GM23338 (cell line): Measurements from ENCODE around the gene HOXB6. TPM values are rescaled to one million over a fixed set of nuclear protein-coding genes. Genes with fewer than 3 reads are reported as not detected.
A peak's percentile ranks its signal among the peaks of the same experiment; 100 is the strongest.

Experiments
- ATAC-seq: fragments of 200-7000 bp; cut with Tn5 transposase; 3 replicates; pipeline ENCODE4 v1.9.1; 2020
- DNase-seq: peaks from one replicate; pipeline ENCODE4 v3.0.0-alpha.2; 2015; ENCODE audit warnings: low spot score
- H2AFZ ChIP-seq: fragments of 200-600 bp; sonication (generic); 2 replicates; pipeline ENCODE4 v1.8.0; 2016; ENCODE audit warnings: antibody characterized with exemption, mild to moderate bottlenecking, moderate library complexity
- H3F3A ChIP-seq: fragments of 200-600 bp; sonication (generic); replicated peaks from 2 replicates; pipeline ENCODE4 v1.8.0; 2017; ENCODE audit warnings: antibody characterized with exemption, mixed run types, low read depth
- H3K27ac ChIP-seq: fragments of 200-600 bp; sonication (generic); 2 replicates; pipeline ENCODE4 v1.6.1; 2016; ENCODE audit warnings: low read depth
- H3K27me3 ChIP-seq: fragments of 200-600 bp; sonication (generic); 2 replicates; pipeline ENCODE4 v1.8.0; 2016; ENCODE audit warnings: mild to moderate bottlenecking, mixed run types, moderate library complexity; ENCODE audit not compliant: insufficient read depth
- H3K36me3 ChIP-seq: fragments of 200-600 bp; sonication (generic); 2 replicates; pipeline ENCODE4 v1.8.0; 2016; ENCODE audit warnings: mild to moderate bottlenecking; ENCODE audit not compliant: insufficient read depth
- H3K4me1 ChIP-seq: fragments of 200-600 bp; sonication (generic); 2 replicates; pipeline ENCODE4 v1.8.0; 2016; ENCODE audit warnings: mild to moderate bottlenecking, moderate library complexity; ENCODE audit not compliant: insufficient read depth
- H3K4me2 ChIP-seq: fragments of 200-600 bp; sonication (generic); 2 replicates; pipeline ENCODE4 v1.7.1; 2017; ENCODE audit warnings: mixed run types
- H3K4me3 ChIP-seq: fragments of 200-600 bp; sonication (generic); 2 replicates; pipeline ENCODE4 v1.6.1; 2016; ENCODE audit warnings: mixed run types
- H3K79me2 ChIP-seq: fragments of 200-600 bp; sonication (generic); replicated peaks from 2 replicates; pipeline ENCODE4 v1.8.0; 2017; ENCODE audit warnings: mild to moderate bottlenecking; ENCODE audit not compliant: insufficient read depth
- H3K9me2 ChIP-seq: fragments of 200-600 bp; sonication (generic); 2 replicates; pipeline ENCODE4 v1.8.0; 2017; ENCODE audit not compliant: insufficient read depth
- H4K20me1 ChIP-seq: fragments of 200-600 bp; sonication (generic); replicated peaks from 2 replicates; pipeline ENCODE4 v1.8.0; 2017; ENCODE audit warnings: mild to moderate bottlenecking; ENCODE audit not compliant: insufficient read depth
- H3K27ac Mint-ChIP-seq: 2 replicates; pipeline ENCODE4 v1.8.0; 2020; ENCODE audit warnings: inconsistent platforms, mild to moderate bottlenecking, moderate library complexity, mixed read lengths
- H3K27me3 Mint-ChIP-seq: 3 replicates; pipeline ENCODE4 v1.8.0; 2022; ENCODE audit warnings: low read depth, mild to moderate bottlenecking, moderate library complexity, mixed read lengths, inconsistent platforms; ENCODE audit not compliant: insufficient read depth, poor library complexity
- H3K36me3 Mint-ChIP-seq: 3 replicates; pipeline ENCODE4 v1.8.0; 2021; ENCODE audit warnings: low read depth, mild to moderate bottlenecking, inconsistent platforms, moderate library complexity, mixed read lengths
- H3K4me1 Mint-ChIP-seq: 3 replicates; pipeline ENCODE4 v1.8.0; 2020; ENCODE audit warnings: mild to moderate bottlenecking, inconsistent platforms, mixed read lengths
- H3K4me3 Mint-ChIP-seq: 3 replicates; pipeline ENCODE4 v1.8.0; 2021; ENCODE audit warnings: moderate library complexity, mild to moderate bottlenecking, inconsistent platforms, mixed read lengths
- H3K9me3 Mint-ChIP-seq: 3 replicates; pipeline ENCODE4 v1.8.0; 2020; ENCODE audit warnings: moderate library complexity, mild to moderate bottlenecking, inconsistent platforms, mixed read lengths
- CTCF ChIP-seq, 2 experiments: fragments of 200-600 bp in 1 of 2; sonication (generic) in 1 of 2; conservative IDR thresholded peaks; 2 replicates each; pipeline versions ENCODE4 v1.5.1 to v1.6.1; 2016 to 2017; ENCODE audit warnings: antibody characterized with exemption in 2 of 2, low read depth in 2 of 2, mild to moderate bottlenecking in 2 of 2, moderate library complexity in 1 of 2
- EZH2 ChIP-seq: fragments of 200-600 bp; sonication (generic); IDR thresholded peaks from one replicate; pipeline ENCODE4 v1.8.0; 2017; ENCODE audit warnings: antibody characterized with exemption, mild to moderate bottlenecking, low read depth; ENCODE audit not compliant: unreplicated experiment
- EZH2phosphoT487 ChIP-seq: fragments of 200-600 bp; sonication (generic); IDR thresholded peaks from one replicate; pipeline ENCODE4 v1.8.1; 2018; ENCODE audit warnings: antibody characterized with exemption; ENCODE audit not compliant: unreplicated experiment
- NANOG ChIP-seq: IDR thresholded peaks from 2 replicates; pipeline ENCODE4 v1.6.1; 2016; ENCODE audit warnings: antibody characterized with exemption, borderline replicate concordance
- REST ChIP-seq: IDR thresholded peaks from one replicate; pipeline ENCODE4 v1.6.1; 2018; ENCODE audit warnings: antibody characterized with exemption; ENCODE audit not compliant: unreplicated experiment
- ZNF331 ChIP-seq: fragments of 250-450 bp; sonication (Bioruptor Pico); IDR thresholded peaks from 2 replicates; pipeline ENCODE4 v1.5.0; 2020; ENCODE audit warnings: low read depth, mild to moderate bottlenecking, moderate library complexity
- polyA plus RNA-seq: library from polyadenylated mRNA; unstranded; fragments of >200 nt; fragmentation: Nextera tagmentation; extraction: Ambion mirVana; gene quantifications from 2 replicates; pipeline ENCODE4 v1.2.1, GENCODE V29; 2016
- total RNA-seq: library from RNA; depleted of rRNA; stranded (reverse); fragments of >200 nt; shearing (Covaris generic); gene quantifications from 2 replicates; pipeline ENCODE4 v1.2.3, GENCODE V29; 2014

The HOXB6 gene
- total and polyA plus RNA-seq, 2 experiments from 2014 or later, result not detected

GRCh38 chr17:48563867-48564187 is 41.0 kb downstream of the HOXB6 start:
- peaks cover 22% of the 10 kb centered on the region for H3K4me1 Mint-ChIP-seq
- DNase-seq (no peak), ATAC-seq (no peak)
- no peaks in the 10 kb centered on the region; the same call in 2 of the 3 replicates for H3K9me3 Mint-ChIP-seq
- Histone ChIP-seq H3K4me3 (no peak overlapping the region), H3K9me2 (no peaks in the 10 kb centered on the region), H3F3A (peaks cover 58% of the 10 kb centered on the region), H3K27ac (no peak overlapping the region), H2AFZ (no peak overlapping the region), H3K36me3 (no peaks in the 10 kb centered on the region), H3K4me1 (peaks cover 68% of the 10 kb centered on the region), H4K20me1 (peaks cover 62% of the 10 kb centered on the region), H3K4me2 (no peak overlapping the region; the same call in 1 of the 2 replicates), H3K27me3 (peaks cover 100% of the 10 kb centered on the region), H3K79me2 (no peaks in the 10 kb centered on the region)
- no peak overlapping the region for H3K27ac Mint-ChIP-seq
- TF ChIP-seq NANOG (no peak), EZH2 (peak; percentile 75)
- H3K4me3 Mint-ChIP-seq, result peak overlapping the region; percentile 60
- H3K27me3 Mint-ChIP-seq, result peaks cover 52% of the 10 kb centered on the region
- H3K36me3 Mint-ChIP-seq, result no peaks in the 10 kb centered on the region

GRCh38 chr17:48563385-48563838 is 41.4 kb downstream of the HOXB6 start:
- no peak for DNase-seq
- Mint-ChIP-seq H3K27ac (no peak overlapping the region), H3K36me3 (no peaks in the 10 kb centered on the region), H3K27me3 (peaks cover 56% of the 10 kb centered on the region), H3K9me3 (no peaks in the 10 kb centered on the region; the same call in 2 of the 3 replicates), H3K4me1 (peaks cover 20% of the 10 kb centered on the region), H3K4me3 (peak overlapping the region; percentile 60)
- H4K20me1 ChIP-seq, result peaks cover 62% of the 10 kb centered on the region
- 0 out of 2 replicates have a peak overlapping the region, but pooled peaks have one; percentile 10 for H3K4me3 ChIP-seq
- H3K4me2 ChIP-seq, result no peak overlapping the region
- ATAC-seq, result no peak
- no peak overlapping the region for H2AFZ ChIP-seq
- TF ChIP-seq EZH2, result peak; percentile 77
- no peak for TF ChIP-seq EZH2phosphoT487
- TF ChIP-seq REST, result no peak
- H3K27me3 ChIP-seq, result peaks cover 100% of the 10 kb centered on the region
- H3K27ac ChIP-seq, result no peak overlapping the region
- H3F3A ChIP-seq, result peaks cover 56% of the 10 kb centered on the region
- H3K79me2 ChIP-seq, result no peaks in the 10 kb centered on the region
- no peaks in the 10 kb centered on the region for H3K36me3 ChIP-seq
- H3K4me1 ChIP-seq, result peaks cover 64% of the 10 kb centered on the region
- H3K9me2 ChIP-seq, result no peaks in the 10 kb centered on the region

- H3K27ac Mint-ChIP-seq, result no peak overlapping the region
These were observed 41.9 kb downstream of the HOXB6 start for GRCh38 chr17:48562934-48563333.

More at GRCh38 chr17:48562934-48563333, 41.9 kb downstream of the HOXB6 start:
- H2AFZ ChIP-seq, result no peak overlapping the region
- no peak overlapping the region for H3K4me3 ChIP-seq
- no peaks in the 10 kb centered on the region; the same call in 2 of the 3 replicates for H3K9me3 Mint-ChIP-seq
- no peaks in the 10 kb centered on the region for H3K79me2 ChIP-seq
- H3F3A ChIP-seq, result peaks cover 56% of the 10 kb centered on the region
- H3K4me3 Mint-ChIP-seq, result no peak overlapping the region
- no peak for TF ChIP-seq ZNF331 (CRISPR knock-in tag)
- TF ChIP-seq EZH2, result peak; percentile 66
- no peak for TF ChIP-seq CTCF (conservative IDR thresholded peaks at IDR 0.05; ENCODE audit: low read depth in 2 of 2)
- no peak for TF ChIP-seq EZH2phosphoT487
- H3K9me2 ChIP-seq, result no peaks in the 10 kb centered on the region
- H3K27me3 ChIP-seq, result peaks cover 100% of the 10 kb centered on the region
- ATAC-seq (no peak), DNase-seq (no peak)
- no peak overlapping the region for H3K4me2 ChIP-seq
- H3K4me1 ChIP-seq, result peaks cover 59% of the 10 kb centered on the region
- H3K27me3 Mint-ChIP-seq, result peaks cover 61% of the 10 kb centered on the region
- H3K36me3 ChIP-seq, result no peaks in the 10 kb centered on the region
- H3K36me3 Mint-ChIP-seq, result no peaks in the 10 kb centered on the region
- H4K20me1 ChIP-seq, result peaks cover 62% of the 10 kb centered on the region
- peaks cover 18% of the 10 kb centered on the region for H3K4me1 Mint-ChIP-seq
- no peak overlapping the region for H3K27ac ChIP-seq
